IMR-90 (cell line): ENCODE data around the gene RASSF5. TPM values are rescaled to one million over a fixed set of nuclear protein-coding genes. Genes with fewer than 3 reads are reported as not detected.

Experiments
- ATAC-seq: fragments of 200-7000 bp; cut with Tn5 transposase; 2 replicates; pipeline ENCODE4 v1.9.1; 2020; ENCODE audit warnings: low read depth, mild to moderate bottlenecking, moderate library complexity
- BruUV-seq: library from RNA; stranded (reverse); fragments of 400-500 nt; replicated peaks from 2 replicates; lab custom pipeline; 2021; lab: Mats Ljungman, UMichigan
- CTCF ChIA-PET: fragments of 300-600 bp; formaldehyde crosslinking; extraction: SDS; loops from one replicate; lab custom pipeline; 2021; ENCODE audit warnings: antibody characterized with exemption; lab: Yijun Ruan, JAX
- POLR2A ChIA-PET: fragments of 300-600 bp; sonication (Branson Sonifier 250); formaldehyde crosslinking; loops from one replicate; lab custom pipeline; 2022; ENCODE audit warnings: antibody characterized with exemption; ENCODE audit not compliant: unreplicated experiment; lab: Charles Lee
- DNase-seq: peaks from one replicate; pipeline ENCODE4 v3.0.0; 2013
- H2AFZ ChIP-seq: replicated peaks from 2 replicates; pipeline ENCODE3; 2013; ENCODE audit warnings: low read length, mild to moderate bottlenecking; ENCODE audit not compliant: poor library complexity
- H2AK5ac ChIP-seq: 2 replicates; pipeline ENCODE4 v1.6.1; 2013; ENCODE audit warnings: low read depth, low read length, inconsistent platforms
- H2AK9ac ChIP-seq: replicated peaks from 2 replicates; pipeline ENCODE3; 2013; ENCODE audit warnings: mild to moderate bottlenecking, low read depth, low read length, moderate library complexity; ENCODE audit not compliant: poor library complexity
- H2BK120ac ChIP-seq: 2 replicates; pipeline ENCODE4 v1.6.1; 2013; ENCODE audit warnings: low read depth, low read length, inconsistent platforms
- H2BK15ac ChIP-seq: 3 replicates; pipeline ENCODE4 v1.6.1; 2013; ENCODE audit warnings: low read depth, low read length, inconsistent platforms
- H2BK20ac ChIP-seq: 2 replicates; pipeline ENCODE4 v1.6.1; 2013; ENCODE audit warnings: low read depth, mild to moderate bottlenecking, inconsistent platforms, low read length, moderate library complexity
- H2BK5ac ChIP-seq: 2 replicates; pipeline ENCODE4 v1.6.1; 2013; ENCODE audit warnings: mild to moderate bottlenecking, low read depth, low read length, inconsistent platforms; ENCODE audit not compliant: poor library complexity, severe bottlenecking
- H3K14ac ChIP-seq: replicated peaks from 2 replicates; pipeline ENCODE4 v1.6.1; 2013; ENCODE audit warnings: low read depth, low read length, inconsistent platforms
- H3K18ac ChIP-seq: 2 replicates; pipeline ENCODE4 v1.6.1; 2013; ENCODE audit warnings: low read depth, low read length, control low read depth
- H3K23ac ChIP-seq: 2 replicates; pipeline ENCODE4 v1.6.1; 2013; ENCODE audit warnings: low read depth, low read length, inconsistent platforms
- H3K27ac ChIP-seq: 2 replicates; pipeline ENCODE4 v1.5.1; 2013; ENCODE audit warnings: mild to moderate bottlenecking, control low read depth, low read length; ENCODE audit not compliant: insufficient read depth
- H3K27me3 ChIP-seq: 2 replicates; pipeline ENCODE4 v1.6.1; 2013; ENCODE audit warnings: low read length; ENCODE audit not compliant: control insufficient read depth, insufficient read depth
- H3K36me3 ChIP-seq: 2 replicates; pipeline ENCODE4 v1.6.1; 2013; ENCODE audit warnings: low read length, mixed read lengths; ENCODE audit not compliant: control insufficient read depth, insufficient read depth
- H3K4ac ChIP-seq: 2 replicates; pipeline ENCODE4 v1.6.1; 2013; ENCODE audit warnings: low read depth, low read length, inconsistent platforms
- H3K4me1 ChIP-seq: 2 replicates; pipeline ENCODE4 v1.6.1; 2013; ENCODE audit warnings: low read length, mixed read lengths; ENCODE audit not compliant: control insufficient read depth, insufficient read depth
- H3K4me2 ChIP-seq: 2 replicates; pipeline ENCODE4 v1.6.1; 2013; ENCODE audit warnings: low read depth, mild to moderate bottlenecking, control low read depth, low read length, moderate library complexity
- H3K4me3 ChIP-seq: 2 replicates; pipeline ENCODE4 v1.5.1; 2013; ENCODE audit warnings: low read depth, mild to moderate bottlenecking, control low read depth, low read length, moderate library complexity; ENCODE audit not compliant: insufficient read depth
- H3K56ac ChIP-seq: 2 replicates; pipeline ENCODE4 v1.6.1; 2013; ENCODE audit warnings: low read length, inconsistent platforms; ENCODE audit not compliant: insufficient read depth; ENCODE audit errors: extremely low read depth
- H3K79me1 ChIP-seq, 2 experiments: 2 replicates each; pipeline ENCODE4 v1.6.1; 2013; ENCODE audit warnings: low read length in 2 of 2, inconsistent platforms in 1 of 2, low read depth in 1 of 2
- H3K9ac ChIP-seq: 2 replicates; pipeline ENCODE4 v1.6.1; 2013; ENCODE audit warnings: low read depth, low read length, control low read depth
- H3K9me1 ChIP-seq: 2 replicates; pipeline ENCODE4 v1.6.1; 2013; ENCODE audit warnings: low read length, inconsistent platforms; ENCODE audit not compliant: insufficient read depth
- H3K9me3 ChIP-seq: 2 replicates; pipeline ENCODE4 v1.6.1; 2013; ENCODE audit warnings: low read length; ENCODE audit not compliant: control insufficient read depth, insufficient read depth
- H4K20me1 ChIP-seq: 2 replicates; pipeline ENCODE4 v1.6.1; 2013; ENCODE audit warnings: low read length, inconsistent platforms; ENCODE audit not compliant: insufficient read depth
- H4K5ac ChIP-seq: 2 replicates; pipeline ENCODE4 v1.6.1; 2013; ENCODE audit warnings: mild to moderate bottlenecking, low read depth, low read length, control low read depth
- H4K8ac ChIP-seq, 2 experiments: 2 replicates each; pipeline ENCODE4 v1.6.1; 2013; ENCODE audit warnings: low read depth in 2 of 2, low read length in 2 of 2, control low read depth in 1 of 2, inconsistent platforms in 1 of 2
- H4K91ac ChIP-seq: 2 replicates; pipeline ENCODE4 v1.6.1; 2013; ENCODE audit warnings: low read depth, low read length, inconsistent platforms; ENCODE audit not compliant: insufficient read depth
- CEBPB ChIP-seq: IDR thresholded peaks from 2 replicates; pipeline ENCODE4 v1.6.1; 2012; ENCODE audit warnings: low read depth, low read length, improper control_type of control experiment
- CHD1 ChIP-seq: IDR thresholded peaks from 2 replicates; pipeline ENCODE4 v1.6.1; 2012; ENCODE audit warnings: low read depth, low read length, improper control_type of control experiment
- CTCF ChIP-seq: conservative IDR thresholded peaks from 2 replicates; pipeline ENCODE4 v1.5.1; 2012; ENCODE audit warnings: mild to moderate bottlenecking, low read depth, low read length, improper control_type of control experiment
- ELK1 ChIP-seq: fragments of 150-350 bp; IDR thresholded peaks from 2 replicates; pipeline ENCODE4 v1.6.1; 2016; ENCODE audit warnings: low read depth, mild to moderate bottlenecking, low read length, moderate library complexity, borderline replicate concordance
- RAD21 ChIP-seq: IDR thresholded peaks from 2 replicates; pipeline ENCODE4 v1.6.1; 2012; ENCODE audit warnings: low read length, improper control_type of control experiment
- RCOR1 ChIP-seq: IDR thresholded peaks from 2 replicates; pipeline ENCODE4 v1.6.1; 2012; ENCODE audit warnings: mild to moderate bottlenecking, low read length, improper control_type of control experiment; ENCODE audit not compliant: insufficient replicate concordance
- WGBS, 2 experiments: methylation state at CpG; one replicate each; pipeline versions ENCODE4 v1.1.5 to v1.1.7; 2013; ENCODE audit warnings: missing lambda C conversion rate in 2 of 2; ENCODE audit not compliant: insufficient read length in 1 of 2; ENCODE audit errors: extremely low coverage in 2 of 2; 5-methylcytosine and 5-hydroxymethylcytosine counted together
- dilution Hi-C: fragments of 300-500 bp; cut with HindIII; formaldehyde crosslinking; loops from one replicate; pipeline ENCODE4 v1.14.3; 2018; ENCODE audit warnings: low sequenced_read_pairs; ENCODE audit not compliant: unreplicated experiment
- in situ Hi-C: fragments of 300-500 bp; cut with MboI; formaldehyde crosslinking; loops from 3 replicates; pipeline ENCODE4 v1.14.3; 2019; ENCODE audit warnings: low sequenced_read_pairs, inconsistent platforms, mixed read lengths
- intact Hi-C: fragments of 100-400 bp; cut with micrococcal nuclease; formaldehyde crosslinking; loops from 2 replicates; pipeline ENCODE4 v1.10.0; 2022
- polyA plus RNA-seq, 3 experiments: library from polyadenylated mRNA; depleted of rRNA; stranded (reverse); fragments of >200 nt; gene quantifications; 2 replicates each; pipeline ENCODE4 v1.2.3, GENCODE V29; 2012; ENCODE audit warnings: low replicate concordance in 1 of 3
- total RNA-seq: library from RNA; depleted of rRNA; stranded (reverse); fragments of >200 nt; gene quantifications from 2 replicates; pipeline ENCODE4 v1.2.3, GENCODE V29; 2012

The RASSF5 gene
- total and polyA plus RNA-seq, 2 of the 4 experiments (the other 2 are of a cell fraction) = 0.18 to 1.1 TPM

GRCh38 chr1:206596319-206596666 is 89.0 kb downstream of the RASSF5 start:
- no peaks in the 10 kb centered on the region for H4K20me1 ChIP-seq

More at GRCh38 chr1:206596319-206596666, 89.0 kb downstream of the RASSF5 start:
- Histone ChIP-seq H3K4me2 (no peak overlapping the region), H3K56ac (no peak overlapping the region), H2BK20ac (no peak overlapping the region), H4K91ac (no peak overlapping the region), H2AFZ (no peak overlapping the region), H3K4ac (no peak overlapping the region), H3K27me3 (no peaks in the 10 kb centered on the region), H3K27ac (no peak overlapping the region), H2AK5ac (no peak overlapping the region), H3K14ac (no peak overlapping the region), H2BK15ac (no peak overlapping the region), H4K5ac (no peak overlapping the region), H2AK9ac (no peak overlapping the region), H3K36me3 (peaks cover 39% of the 10 kb centered on the region), H3K4me1 (no peaks in the 10 kb centered on the region; the same call in 1 of the 2 replicates), H3K9ac (no peak overlapping the region), H3K79me1 (no peaks in the 10 kb centered on the region), H3K9me3 (no peaks in the 10 kb centered on the region), H3K4me3 (no peak overlapping the region), H3K9me1 (peaks cover under 1% of the 10 kb centered on the region; the same call in 1 of the 2 replicates), H3K18ac (no peak overlapping the region), H2BK120ac (no peak overlapping the region), H4K8ac (no peak overlapping the region), H2BK5ac (no peak overlapping the region), H3K23ac (no peak overlapping the region)
- no CpG with 5 or more reads among the region's 1 CpG for WGBS, 2 experiments
- ChIA-PET POLR2A (no interaction called here), CTCF (no interaction called here)
- TF ChIP-seq CHD1 (no peak), RAD21 (no peak), CEBPB (no peak), ELK1 (no peak), CTCF (no peak), RCOR1 (no peak)
- in situ Hi-C loops = no loop called here
- dilution Hi-C loops = no loop called here
- ATAC-seq (no peak), DNase-seq (no peak)
- no TSS peak for BruUV-seq
- intact Hi-C loops = no loop called here
